ENCODE results near the gene FLYWCH2. TPM values are rescaled to one million over a fixed set of nuclear protein-coding genes. Genes with fewer than 3 reads are reported as not detected.

FLYWCH2 gene
- total RNA-seq, 2 experiments from 2014 or later, result 23.9 to 38.7 TPM

- H3K4me2 ChIP-seq (ENCODE audit: low read length), result no peak overlapping the region
- H3K4me1 ChIP-seq (ENCODE audit: insufficient read depth, low read length, poor library complexity, severe bottlenecking), result peaks cover 12% of the 10 kb centered on the region
- TF ChIP-seq EZH2phosphoT487 (IDR thresholded peaks at IDR 0.05; ENCODE audit: borderline replicate concordance, low read depth, low read length) (no peak), CTCF (conservative IDR thresholded peaks at IDR 0.05; ENCODE audit: low read length) (no peak)
- no TSS peak for BruUV-seq (replicated peaks)
- no peaks in the 10 kb centered on the region for H3K9me2 ChIP-seq (ENCODE audit: insufficient read depth, low read length)
- H2AFZ ChIP-seq (ENCODE audit: low read length), result no peak overlapping the region
- ChIA-PET POLR2A (interaction anchor here (1.2 to 2.3 kb wide), 2 partner anchors 31 to 46 kb away, joined by 4 to 10 read pairs; partner anchors contain the start of gene FLYWCH2), CTCF (ENCODE audit: unreplicated experiment) (interaction anchor here (1.0 kb wide), 1 partner anchor 14 kb away, joined by 4 read pairs; no protein-coding TSS in a partner anchor)
- H4K20me1 ChIP-seq (ENCODE audit: insufficient read depth, low read length), result no peaks in the 10 kb centered on the region
- no peaks in the 10 kb centered on the region; the same call in 1 of the 2 replicates for H3K79me2 ChIP-seq (ENCODE audit: insufficient read depth, low read depth, low read length)
- peaks cover 16% of the 10 kb centered on the region for H3K36me3 ChIP-seq (ENCODE audit: insufficient read depth, low read length)
- H3K9me3 ChIP-seq (ENCODE audit: low read length), result no peaks in the 10 kb centered on the region
- no peak overlapping the region for H3K27ac ChIP-seq (ENCODE audit: low read depth, low read length, poor library complexity, severe bottlenecking)
- no peak for DNase-seq (ENCODE audit: low spot score)
- intact Hi-C loops (cut with micrococcal nuclease; ENCODE audit: unreplicated experiment), result loop anchor here (5.0 kb wide), 1 partner anchor 69 kb away; the partner anchor contains the start of gene PKMYT1
- H3K4me3 ChIP-seq (ENCODE audit: low read depth, low read length, poor library complexity, severe bottlenecking), result no peak overlapping the region
These were observed 30.6 kb downstream of the FLYWCH2 start for GRCh38 chr16:2913603-2914002.

- DNase-seq (ENCODE audit: low spot score), result no peak
- Histone ChIP-seq H2AFZ (ENCODE audit: low read length) (no peak overlapping the region), H3K4me1 (ENCODE audit: insufficient read depth, low read length, poor library complexity, severe bottlenecking) (peaks cover 12% of the 10 kb centered on the region), H3K36me3 (ENCODE audit: insufficient read depth, low read length) (peaks cover 16% of the 10 kb centered on the region), H3K4me2 (ENCODE audit: low read length) (no peak overlapping the region), H3K9me3 (ENCODE audit: low read length) (no peaks in the 10 kb centered on the region), H3K79me2 (ENCODE audit: insufficient read depth, low read depth, low read length) (no peaks in the 10 kb centered on the region; the same call in 1 of the 2 replicates), H4K20me1 (ENCODE audit: insufficient read depth, low read length) (no peaks in the 10 kb centered on the region), H3K9me2 (ENCODE audit: insufficient read depth, low read length) (no peaks in the 10 kb centered on the region), H3K27ac (ENCODE audit: low read depth, low read length, poor library complexity, severe bottlenecking) (no peak overlapping the region), H3K4me3 (ENCODE audit: low read depth, low read length, poor library complexity, severe bottlenecking) (no peak overlapping the region)
- ChIA-PET POLR2A (no interaction called here), CTCF (ENCODE audit: unreplicated experiment) (interaction anchor here (0.6 to 1.0 kb wide), 2 partner anchors 13 to 103 kb away, joined by 3 to 4 read pairs; no protein-coding TSS in a partner anchor)
- intact Hi-C loops (cut with micrococcal nuclease; ENCODE audit: unreplicated experiment), result loop anchor here (5.0 kb wide), 1 partner anchor 68 kb away; the partner anchor contains the start of gene PKMYT1
- BruUV-seq (replicated peaks), result no TSS peak
- no peak for TF ChIP-seq EZH2phosphoT487 (IDR thresholded peaks at IDR 0.05; ENCODE audit: borderline replicate concordance, low read depth, low read length)
- TF ChIP-seq CTCF (conservative IDR thresholded peaks at IDR 0.05; ENCODE audit: low read length), result no peak
These were observed 31.2 kb downstream of the FLYWCH2 start for GRCh38 chr16:2914233-2914632.

- Histone ChIP-seq H3K4me2 (ENCODE audit: low read length) (no peak overlapping the region), H2AFZ (ENCODE audit: low read length) (no peak overlapping the region), H4K20me1 (ENCODE audit: insufficient read depth, low read length) (no peaks in the 10 kb centered on the region), H3K4me3 (ENCODE audit: low read depth, low read length, poor library complexity, severe bottlenecking) (no peak overlapping the region), H3K9me2 (ENCODE audit: insufficient read depth, low read length) (no peaks in the 10 kb centered on the region), H3K36me3 (ENCODE audit: insufficient read depth, low read length) (peaks cover 16% of the 10 kb centered on the region), H3K9me3 (ENCODE audit: low read length) (no peaks in the 10 kb centered on the region), H3K27ac (ENCODE audit: low read depth, low read length, poor library complexity, severe bottlenecking) (no peak overlapping the region), H3K4me1 (ENCODE audit: insufficient read depth, low read length, poor library complexity, severe bottlenecking) (peaks cover 12% of the 10 kb centered on the region), H3K79me2 (ENCODE audit: insufficient read depth, low read depth, low read length) (no peaks in the 10 kb centered on the region; the same call in 1 of the 2 replicates)
- CTCF ChIA-PET (ENCODE audit: unreplicated experiment), result no interaction called here
- POLR2A ChIA-PET, result no interaction called here
- DNase-seq (ENCODE audit: low spot score), result no peak
- no peak for TF ChIP-seq EZH2phosphoT487 (IDR thresholded peaks at IDR 0.05; ENCODE audit: borderline replicate concordance, low read depth, low read length)
- intact Hi-C loops (cut with micrococcal nuclease; ENCODE audit: unreplicated experiment), result no loop called here
- BruUV-seq (replicated peaks), result no TSS peak
These were observed 32.3 kb downstream of the FLYWCH2 start for GRCh38 chr16:2915196-2915929.

Measured in OCI-LY7 (cell line).